HL-60 (cell line): ENCODE data around the gene ABAT.

Experiments used
- CTCF ChIP-seq: IDR thresholded peaks from one replicate; pipeline ENCODE4 v1.5.1; 2011; ENCODE audit warnings: low read length, control low read depth, inconsistent platforms; ENCODE audit not compliant: insufficient read depth
- POLR2AphosphoS5 ChIP-seq: IDR thresholded peaks from 2 replicates; pipeline ENCODE4 v1.6.1; 2012; ENCODE audit warnings: low read depth
- SPI1 ChIP-seq: IDR thresholded peaks from 2 replicates; pipeline ENCODE4 v1.6.1; 2012; ENCODE audit warnings: low read depth, mild to moderate bottlenecking, borderline replicate concordance

- TF ChIP-seq CTCF (no peak), SPI1 (no peak), POLR2AphosphoS5 (no peak)
Measured at GRCh38 chr16:8694795-8695728, 20.6 kb downstream of the ABAT start.
